Panc1 (cell line): ENCODE measurements around the gene UBE2L3. TPM values are rescaled to one million over a fixed set of nuclear protein-coding genes. Genes with fewer than 3 reads are reported as not detected.

ENCODE experiments used
- ATAC-seq: fragments of 200-7000 bp; cut with Tn5 transposase; 2 replicates; pipeline ENCODE4 v1.9.1; 2020; ENCODE audit warnings: mild to moderate bottlenecking, moderate library complexity
- BruUV-seq: library from RNA; stranded (reverse); fragments of 400-500 nt; replicated peaks from 2 replicates; lab custom pipeline; 2021; lab: Mats Ljungman, UMichigan
- CTCF ChIA-PET: fragments of 300-600 bp; sonication (Branson Sonifier 250); formaldehyde crosslinking; loops from one replicate; lab custom pipeline; 2022; ENCODE audit warnings: antibody characterized with exemption; lab: Charles Lee
- POLR2A ChIA-PET: fragments of 300-600 bp; sonication (Branson Sonifier 250); formaldehyde crosslinking; loops from one replicate; lab custom pipeline; 2022; ENCODE audit warnings: antibody characterized with exemption; lab: Charles Lee
- DNase-seq: peaks from one replicate; pipeline ENCODE4 v3.0.0-alpha.2; 2010; ENCODE audit warnings: low read depth, low spot score
- H3K27ac ChIP-seq: 2 replicates; pipeline ENCODE4 v1.5.1; 2011; ENCODE audit warnings: mild to moderate bottlenecking, low read length, inconsistent platforms
- H3K27me3 ChIP-seq: fragments of 200-500 bp; sonication (Bioruptor generic); 2 replicates; pipeline ENCODE4 v1.6.0; 2014; ENCODE audit warnings: low read length, inconsistent platforms; ENCODE audit not compliant: control insufficient read depth, insufficient read depth
- H3K36me3 ChIP-seq: fragments of 200-500 bp; sonication (Bioruptor generic); 2 replicates; pipeline ENCODE4 v1.5.1; 2014; ENCODE audit warnings: inconsistent platforms, mild to moderate bottlenecking, low read length, moderate library complexity; ENCODE audit not compliant: control insufficient read depth, insufficient read depth
- H3K4me1 ChIP-seq: 2 replicates; pipeline ENCODE4 v1.5.1; 2011; ENCODE audit warnings: inconsistent platforms, mild to moderate bottlenecking, low read length, moderate library complexity; ENCODE audit not compliant: control insufficient read depth, insufficient read depth
- H3K4me3 ChIP-seq, 2 experiments: 2 replicates each; pipeline ENCODE4 v1.5.1; 2011 to 2012; ENCODE audit warnings: low read depth in 2 of 2, low read length in 2 of 2, mild to moderate bottlenecking in 2 of 2, inconsistent platforms in 1 of 2, moderate library complexity in 1 of 2
- H3K9me3 ChIP-seq: fragments of 200-500 bp; sonication (Bioruptor generic); 2 replicates; pipeline ENCODE4 v1.5.1; 2014; ENCODE audit warnings: low read depth, mild to moderate bottlenecking, inconsistent platforms, low read length, moderate library complexity; ENCODE audit not compliant: control insufficient read depth, insufficient read depth
- CTCF ChIP-seq: fragments of 450-650 bp; IDR thresholded peaks from 2 replicates; pipeline ENCODE4 v1.5.1; 2017; ENCODE audit warnings: mild to moderate bottlenecking
- POLR2AphosphoS5 ChIP-seq: IDR thresholded peaks from 2 replicates; pipeline ENCODE4 v1.6.1; 2012; ENCODE audit warnings: mild to moderate bottlenecking, low read depth, low read length, moderate library complexity
- REST ChIP-seq, 2 experiments: IDR thresholded peaks; 2 replicates each; pipeline ENCODE4 v1.6.1; 2011 to 2012; ENCODE audit warnings: low read depth in 2 of 2, control low read depth in 1 of 2, low read length in 1 of 2, mild to moderate bottlenecking in 1 of 2, moderate library complexity in 1 of 2; ENCODE audit not compliant: insufficient read depth in 1 of 2
- SIN3A ChIP-seq: IDR thresholded peaks from 2 replicates; pipeline ENCODE4 v1.6.1; 2012; ENCODE audit warnings: low read depth, mild to moderate bottlenecking, low read length, moderate library complexity, borderline replicate concordance; ENCODE audit not compliant: insufficient read depth
- TCF7L2 ChIP-seq: IDR thresholded peaks from 2 replicates; pipeline ENCODE4 v1.6.1; 2011; ENCODE audit warnings: mild to moderate bottlenecking, low read depth, low read length, inconsistent platforms
- in situ Hi-C: cut with HindIII; loops from 2 replicates; pipeline ENCODE4 v1.10.0; 2016; ENCODE audit warnings: low sequenced_read_pairs, low pct_unique_long_range_greater_than_20kb
- intact Hi-C: fragments of 100-400 bp; cut with micrococcal nuclease; formaldehyde crosslinking; loops from one replicate; pipeline ENCODE4 v1.10.0; 2022; ENCODE audit not compliant: unreplicated experiment
- total RNA-seq: library from RNA; stranded (reverse); gene quantifications from one replicate; pipeline ENCODE4 v1.2.1, GENCODE V29; 2021; ENCODE audit not compliant: unreplicated experiment

UBE2L3 gene
- total RNA-seq, 1 experiment from 2014 or later: 51.1 TPM

- POLR2A ChIA-PET: interaction anchor here (0.6 to 0.7 kb wide), 3 partner anchors 17 to 161 kb away, joined by 3 to 9 read pairs (median 5); no protein-coding TSS in a partner anchor
- TSS peak; percentile 90 for BruUV-seq
- CTCF ChIA-PET: interaction anchor here (0.6 to 1.7 kb wide), 5 partner anchors 10 to 729 kb away, joined by 3 to 12 read pairs (median 4); partner anchors contain the start of gene SDF2L1
- Histone ChIP-seq H3K4me1 (peaks cover 15% of the 10 kb centered on the region), H3K4me3 (peak within 1 kb of the TSS; percentile 65 to 86), H3K27ac (peak within 1 kb of the TSS; percentile 88), H3K9me3 (no peaks in the 10 kb centered on the region), H3K36me3 (no peaks in the 10 kb centered on the region), H3K27me3 (no peaks in the 10 kb centered on the region)
- intact Hi-C loops (no loop called here), in situ Hi-C loops (no loop called here)
- peak; percentile 92 for ATAC-seq
- TF ChIP-seq TCF7L2: no peak
- peak; percentile 64 for TF ChIP-seq POLR2AphosphoS5
- no peak; the same call in 1 of the 2 replicates for TF ChIP-seq CTCF
- no peak for TF ChIP-seq SIN3A
- 0 out of 4 replicates have a peak, but pooled peaks of 1 of the 2 experiments have one; percentile 5 for TF ChIP-seq REST (IDR thresholded peaks at IDR 0.05; ENCODE audit: insufficient read depth in 1 of 2, low read depth in 2 of 2, low read length in 1 of 2)
- peak; percentile 68 for DNase-seq
Observed at GRCh38 chr22:21629255-21630149, 62.0 kb downstream of the UBE2L3 start, which contains the start of gene YDJC. TSS of gene YDJC (minus strand) at chr22:21630022. CDS start at chr22:21630014, 8 bp downstream.

- Histone ChIP-seq H3K4me1 (peaks cover 14% of the 10 kb centered on the region), H3K4me3 (no peak overlapping the region), H3K27me3 (no peaks in the 10 kb centered on the region), H3K36me3 (no peaks in the 10 kb centered on the region), H3K27ac (no peak overlapping the region), H3K9me3 (no peaks in the 10 kb centered on the region)
- TF ChIP-seq SIN3A (no peak), REST (IDR thresholded peaks at IDR 0.05; ENCODE audit: insufficient read depth in 1 of 2, low read depth in 2 of 2, low read length in 1 of 2) (no peak), TCF7L2 (no peak), CTCF (no peak), POLR2AphosphoS5 (no peak)
- in situ Hi-C loops (no loop called here), intact Hi-C loops (no loop called here)
- CTCF ChIA-PET: no interaction called here
- BruUV-seq: no TSS peak
- ATAC-seq (no peak), DNase-seq (no peak)
- POLR2A ChIA-PET: interaction anchor here (0.6 kb wide), 1 partner anchor 10 kb away, joined by 3 read pairs; no protein-coding TSS in a partner anchor
Observed at GRCh38 chr22:21631025-21631424, 63.5 kb downstream of the UBE2L3 start.
